ENCODE results near the gene FCRL5.

DNA sequence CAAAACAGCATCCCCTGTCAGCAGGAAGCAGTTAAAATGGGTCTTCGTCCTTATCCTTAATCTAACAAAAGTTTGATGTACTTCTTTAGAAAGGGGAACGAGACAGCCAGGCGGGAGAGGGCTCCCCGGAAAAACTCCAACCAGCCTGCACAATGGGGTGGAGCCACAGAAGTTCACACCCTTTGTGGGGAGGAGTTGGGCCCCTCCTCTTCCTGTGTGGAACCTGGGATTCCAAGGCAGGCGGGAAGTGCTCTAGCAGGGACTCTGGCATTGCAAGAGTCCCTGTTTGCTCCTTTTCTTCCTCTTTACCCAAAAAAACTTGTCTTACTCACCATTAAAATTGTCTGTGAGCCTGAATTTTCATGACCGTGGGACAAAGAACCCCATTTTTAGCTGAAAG, 47.7 kb downstream of the FCRL5 start:
- TF ChIP-seq, protein P1, sequence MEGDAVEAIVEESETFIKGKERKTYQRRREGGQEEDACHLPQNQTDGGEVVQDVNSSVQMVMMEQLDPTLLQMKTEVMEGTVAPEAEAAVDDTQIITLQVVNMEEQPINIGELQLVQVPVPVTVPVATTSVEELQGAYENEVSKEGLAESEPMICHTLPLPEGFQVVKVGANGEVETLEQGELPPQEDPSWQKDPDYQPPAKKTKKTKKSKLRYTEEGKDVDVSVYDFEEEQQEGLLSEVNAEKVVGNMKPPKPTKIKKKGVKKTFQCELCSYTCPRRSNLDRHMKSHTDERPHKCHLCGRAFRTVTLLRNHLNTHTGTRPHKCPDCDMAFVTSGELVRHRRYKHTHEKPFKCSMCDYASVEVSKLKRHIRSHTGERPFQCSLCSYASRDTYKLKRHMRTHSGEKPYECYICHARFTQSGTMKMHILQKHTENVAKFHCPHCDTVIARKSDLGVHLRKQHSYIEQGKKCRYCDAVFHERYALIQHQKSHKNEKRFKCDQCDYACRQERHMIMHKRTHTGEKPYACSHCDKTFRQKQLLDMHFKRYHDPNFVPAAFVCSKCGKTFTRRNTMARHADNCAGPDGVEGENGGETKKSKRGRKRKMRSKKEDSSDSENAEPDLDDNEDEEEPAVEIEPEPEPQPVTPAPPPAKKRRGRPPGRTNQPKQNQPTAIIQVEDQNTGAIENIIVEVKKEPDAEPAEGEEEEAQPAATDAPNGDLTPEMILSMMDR (IDR thresholded peaks at IDR 0.05) = no peak
- no peak for TF ChIP-seq EZH2phosphoT487 (IDR thresholded peaks at IDR 0.05)
- TF ChIP-seq EZH2 (IDR thresholded peaks at IDR 0.05) = no peak
